Stimulated activated CD8-positive, alpha-beta memory T cell treated with anti-CD3 and anti-CD28 coated beads, Interleukin-12 subunit alpha, Interleukin-12 subunit beta, amount 100 ng/mL, for 24 hours (primary cell): ENCODE data around the gene PID1.

Experiments used
- DNase-seq: peaks from one replicate; pipeline ENCODE4 v3.0.0-alpha.2; 2020; ENCODE audit errors: extremely low read depth

PID1 gene

GRCh38 chr2:229261076-229261475 is 10.0 kb downstream of the PID1 start:
- DNase-seq: no peak

GRCh38 chr2:229257985-229258384 is 13.1 kb downstream of the PID1 start:
- DNase-seq: no peak

- DNase-seq: no peak
These were observed 14.7 kb downstream of the PID1 start for GRCh38 chr2:229256376-229256775.

- DNase-seq: no peak
These were observed 16.9 kb downstream of the PID1 start for GRCh38 chr2:229254206-229254605.

GRCh38 chr2:229252996-229253395 is 18.1 kb downstream of the PID1 start:
- no peak for DNase-seq

- no peak for DNase-seq
These were observed 18.8 kb downstream of the PID1 start for GRCh38 chr2:229252280-229252679.

GRCh38 chr2:229249536-229249935 is 21.6 kb downstream of the PID1 start:
- DNase-seq: no peak

- no peak for DNase-seq
These were observed 24.8 kb downstream of the PID1 start for GRCh38 chr2:229246334-229246733.

GRCh38 chr2:229244975-229245374 is 26.1 kb downstream of the PID1 start:
- no peak for DNase-seq

- DNase-seq: no peak
These were observed 27.1 kb downstream of the PID1 start for GRCh38 chr2:229243890-229244560.

- DNase-seq: no peak
These were observed 30.0 kb downstream of the PID1 start for GRCh38 chr2:229240984-229241491.

GRCh38 chr2:229239021-229239420 is 32.1 kb downstream of the PID1 start:
- no peak for DNase-seq

GRCh38 chr2:229237270-229237669 is 33.8 kb downstream of the PID1 start:
- DNase-seq: no peak

GRCh38 chr2:229235131-229235914 is 35.8 kb downstream of the PID1 start:
- DNase-seq: no peak

GRCh38 chr2:229231885-229232284 is 39.2 kb downstream of the PID1 start:
- DNase-seq: no peak

- no peak for DNase-seq
These were observed 39.7 kb downstream of the PID1 start for GRCh38 chr2:229231328-229231868.

GRCh38 chr2:229230911-229231310 is 40.2 kb downstream of the PID1 start:
- no peak for DNase-seq

- no peak for DNase-seq
These were observed 40.8 kb downstream of the PID1 start for GRCh38 chr2:229230256-229230655.

GRCh38 chr2:229226382-229226781 is 44.7 kb downstream of the PID1 start:
- no peak for DNase-seq

GRCh38 chr2:229223107-229223506 is 48.0 kb downstream of the PID1 start:
- no peak for DNase-seq

- DNase-seq: no peak
These were observed 49.4 kb downstream of the PID1 start for GRCh38 chr2:229221641-229222040.

- no peak for DNase-seq
These were observed 50.8 kb downstream of the PID1 start for GRCh38 chr2:229220254-229220653.
